Measurements from ENCODE around the gene ODAPH. TPM values are rescaled to one million over a fixed set of nuclear protein-coding genes. Genes with fewer than 3 reads are reported as not detected.

ODAPH gene
- total and polyA plus RNA-seq, 2 of the 4 experiments (the other 2 are of a cell fraction): not detected

DNA sequence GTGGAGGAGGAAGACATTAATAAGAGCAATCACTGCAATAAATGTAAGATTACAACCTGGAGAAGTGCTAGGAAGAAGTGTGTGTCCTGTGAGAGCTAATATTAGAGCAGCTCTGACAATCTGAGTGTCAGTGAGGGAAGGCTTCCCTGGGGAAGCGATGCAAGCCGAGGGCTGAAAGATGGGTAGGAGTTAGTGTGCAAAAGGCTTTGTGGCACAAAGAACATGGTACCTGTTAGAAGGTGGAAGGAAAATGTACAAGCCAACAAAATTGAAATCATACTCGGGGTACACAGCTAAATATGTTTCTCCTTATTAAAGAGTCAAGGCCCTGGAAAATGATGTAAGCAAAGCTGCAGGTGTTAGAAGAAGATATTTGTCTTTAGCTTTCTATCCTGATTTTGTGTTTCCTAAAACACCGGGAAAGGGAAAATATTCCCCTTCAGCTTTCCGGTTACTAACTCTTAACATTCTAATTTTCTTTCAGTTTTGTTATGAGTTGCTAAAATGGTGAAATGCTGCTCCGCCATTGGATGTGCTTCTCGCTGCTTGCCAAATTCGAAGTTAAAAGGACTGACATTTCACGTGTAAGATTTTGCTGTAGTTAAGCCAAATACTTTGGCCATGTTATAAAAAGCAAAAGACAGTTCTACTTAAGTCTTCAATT, 40.8 kb upstream of the ODAPH start:
- H2AFZ ChIP-seq (replicated peaks; ENCODE audit: low read length, poor library complexity): peak overlapping the region; percentile 98
- POLR2A ChIA-PET (ENCODE audit: unreplicated experiment): interaction anchor here (0.6 kb wide), 1 partner anchor 117 kb away, joined by 3 read pairs; no protein-coding TSS in a partner anchor
- WGBS, 2 experiments (ENCODE audit: extremely low coverage in 2 of 2, insufficient read length in 1 of 2): no CpG with 5 or more reads among the region's 9 CpGs
- DNase-seq (no peak), ATAC-seq (ENCODE audit: low read depth) (peak; percentile 1; the same call in 1 of the 2 replicates)
- H2AK5ac ChIP-seq (ENCODE audit: low read depth, low read length): peak overlapping the region; percentile 37; the same call in 1 of the 2 replicates
- H3K4me3 ChIP-seq (ENCODE audit: insufficient read depth, low read depth, low read length): peak overlapping the region; percentile 67
- peaks cover 4% of the 10 kb centered on the region; the same call in 1 of the 2 replicates for H3K4me1 ChIP-seq (ENCODE audit: control insufficient read depth, insufficient read depth, low read length)
- peaks cover 5% of the 10 kb centered on the region for H3K36me3 ChIP-seq (ENCODE audit: control insufficient read depth, insufficient read depth, low read length)
- peaks cover 32 to 44% of the 10 kb centered on the region in 2 experiments for H3K79me1 ChIP-seq (ENCODE audit: low read depth in 1 of 2, low read length in 2 of 2)
- intact Hi-C loops (cut with micrococcal nuclease): no loop called here
- H3K56ac ChIP-seq (ENCODE audit: extremely low read depth, insufficient read depth, low read length): peak overlapping the region; percentile 89
- H3K4me2 ChIP-seq (ENCODE audit: low read depth, low read length): peak overlapping the region; percentile 80
- no peaks in the 10 kb centered on the region for H3K9me3 ChIP-seq (ENCODE audit: control insufficient read depth, insufficient read depth, low read length)
- peak overlapping the region; percentile 70 for H3K14ac ChIP-seq (replicated peaks; ENCODE audit: low read depth, low read length)
- H3K9me1 ChIP-seq (ENCODE audit: insufficient read depth, low read length): no peaks in the 10 kb centered on the region; the same call in 1 of the 2 replicates
- no peaks in the 10 kb centered on the region; the same call in 1 of the 2 replicates for H4K20me1 ChIP-seq (ENCODE audit: insufficient read depth, low read length)
- H3K27me3 ChIP-seq (ENCODE audit: control insufficient read depth, insufficient read depth, low read length): no peaks in the 10 kb centered on the region
- peak overlapping the region; percentile 12; the same call in 1 of the 2 replicates for H3K18ac ChIP-seq (ENCODE audit: low read depth, low read length)
- peak overlapping the region; percentile 94 for H2BK5ac ChIP-seq (ENCODE audit: low read depth, low read length, poor library complexity, severe bottlenecking)
- H3K23ac ChIP-seq (ENCODE audit: low read depth, low read length): peak overlapping the region; percentile 61
- H4K91ac ChIP-seq (ENCODE audit: insufficient read depth, low read depth, low read length): peak overlapping the region; percentile 54; the same call in 1 of the 2 replicates
- no peak overlapping the region for H2BK20ac ChIP-seq (ENCODE audit: low read depth, low read length)
- peak overlapping the region; percentile 96 to 98 for H4K8ac ChIP-seq (ENCODE audit: low read depth in 2 of 2, low read length in 2 of 2)
- CTCF ChIA-PET: no interaction called here
- in situ Hi-C loops (cut with MboI; ENCODE audit: low sequenced_read_pairs): no loop called here
- H2AK9ac ChIP-seq (replicated peaks; ENCODE audit: low read depth, low read length, poor library complexity): peak overlapping the region; percentile 19
- dilution Hi-C loops (cut with HindIII; ENCODE audit: low sequenced_read_pairs, unreplicated experiment): no loop called here
- H2BK120ac ChIP-seq (ENCODE audit: low read depth, low read length): peak overlapping the region; percentile 89; the same call in 1 of the 2 replicates
- no peak overlapping the region for H2BK15ac ChIP-seq (ENCODE audit: low read depth, low read length)
- H3K27ac ChIP-seq (ENCODE audit: insufficient read depth, low read length): peak overlapping the region; percentile 44
- peak overlapping the region; percentile 71 for H4K5ac ChIP-seq (ENCODE audit: low read depth, low read length)
- H3K9ac ChIP-seq (ENCODE audit: low read depth, low read length): peak overlapping the region; percentile 79
- H3K4ac ChIP-seq (ENCODE audit: low read depth, low read length): peak overlapping the region; percentile 96
- no TSS peak for BruUV-seq (replicated peaks)
- TF ChIP-seq MAFK (IDR thresholded peaks at IDR 0.05; ENCODE audit: low read depth, low read length) (no peak), RFX5 (IDR thresholded peaks at IDR 0.05; ENCODE audit: low read depth, low read length) (no peak), CEBPB (IDR thresholded peaks at IDR 0.05; ENCODE audit: low read depth, low read length) (no peak), RAD21 (IDR thresholded peaks at IDR 0.05; ENCODE audit: low read length) (no peak), FOS (IDR thresholded peaks at IDR 0.05; ENCODE audit: low read depth, low read length) (no peak), SMC3 (IDR thresholded peaks at IDR 0.05; ENCODE audit: low read depth, low read length) (no peak), CHD1 (IDR thresholded peaks at IDR 0.05; ENCODE audit: low read depth, low read length) (no peak), MXI1 (IDR thresholded peaks at IDR 0.05; ENCODE audit: borderline replicate concordance, low read depth, low read length) (no peak), POLR2A (IDR thresholded peaks at IDR 0.05; ENCODE audit: low read depth, low read length) (no peak), RCOR1 (IDR thresholded peaks at IDR 0.05; ENCODE audit: insufficient replicate concordance, low read length) (no peak), MAZ (IDR thresholded peaks at IDR 0.05; ENCODE audit: borderline replicate concordance, low read depth, low read length) (no peak), BHLHE40 (IDR thresholded peaks at IDR 0.05; ENCODE audit: low read depth, low read length) (no peak), NFE2L2 (IDR thresholded peaks at IDR 0.05; ENCODE audit: low read depth, low read length) (no peak)
- TF ChIP-seq, protein P1, sequence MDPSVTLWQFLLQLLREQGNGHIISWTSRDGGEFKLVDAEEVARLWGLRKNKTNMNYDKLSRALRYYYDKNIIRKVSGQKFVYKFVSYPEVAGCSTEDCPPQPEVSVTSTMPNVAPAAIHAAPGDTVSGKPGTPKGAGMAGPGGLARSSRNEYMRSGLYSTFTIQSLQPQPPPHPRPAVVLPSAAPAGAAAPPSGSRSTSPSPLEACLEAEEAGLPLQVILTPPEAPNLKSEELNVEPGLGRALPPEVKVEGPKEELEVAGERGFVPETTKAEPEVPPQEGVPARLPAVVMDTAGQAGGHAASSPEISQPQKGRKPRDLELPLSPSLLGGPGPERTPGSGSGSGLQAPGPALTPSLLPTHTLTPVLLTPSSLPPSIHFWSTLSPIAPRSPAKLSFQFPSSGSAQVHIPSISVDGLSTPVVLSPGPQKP (IDR thresholded peaks at IDR 0.05; ENCODE audit: borderline replicate concordance, low read depth, low read length): no peak
- TF ChIP-seq, protein P2, sequence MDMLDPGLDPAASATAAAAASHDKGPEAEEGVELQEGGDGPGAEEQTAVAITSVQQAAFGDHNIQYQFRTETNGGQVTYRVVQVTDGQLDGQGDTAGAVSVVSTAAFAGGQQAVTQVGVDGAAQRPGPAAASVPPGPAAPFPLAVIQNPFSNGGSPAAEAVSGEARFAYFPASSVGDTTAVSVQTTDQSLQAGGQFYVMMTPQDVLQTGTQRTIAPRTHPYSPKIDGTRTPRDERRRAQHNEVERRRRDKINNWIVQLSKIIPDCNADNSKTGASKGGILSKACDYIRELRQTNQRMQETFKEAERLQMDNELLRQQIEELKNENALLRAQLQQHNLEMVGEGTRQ (IDR thresholded peaks at IDR 0.05; ENCODE audit: low read depth, low read length): no peak
